Common myeloid progenitor, CD34-positive (primary cell): Measurements from ENCODE around the gene SPNS2. TPM values are rescaled to one million over a fixed set of nuclear protein-coding genes. Genes with fewer than 3 reads are reported as not detected.

ENCODE experiments used
- CTCF ChIA-PET: fragments of 350-600 bp; sonication (Branson Sonifier 250); formaldehyde crosslinking; loops from one replicate; lab custom pipeline; 2021; ENCODE audit warnings: antibody characterized with exemption; lab: Charles Lee
- POLR2A ChIA-PET: fragments of 350-600 bp; sonication (Branson Sonifier 250); formaldehyde crosslinking; loops from one replicate; lab custom pipeline; 2021; ENCODE audit warnings: antibody characterized with exemption; lab: Charles Lee
- DNase-seq, 3 donors: peaks; one replicate each; pipeline versions ENCODE4 v3.0.0 to v3.0.0-alpha.2; 2013
- H3K27ac ChIP-seq, 2 experiments: 1 replicate in 1 of 2; 2 replicates in 1 of 2; pipeline ENCODE4 v1.7.0; 2013; ENCODE audit warnings: inconsistent platforms in 2 of 2, low read length in 2 of 2, mild to moderate bottlenecking in 2 of 2, low read depth in 1 of 2, moderate library complexity in 1 of 2; ENCODE audit not compliant: severe bottlenecking in 2 of 2, insufficient read depth in 1 of 2, poor library complexity in 1 of 2
- H3K27me3 ChIP-seq, 5 experiments: replicated peaks in 2 of 5; 1 replicate in 3 of 5; 2 replicates in 2 of 5; pipeline versions ENCODE4 v1.6.1 to v1.7.0; 2013; ENCODE audit warnings: low read length in 4 of 5, mild to moderate bottlenecking in 2 of 5, moderate library complexity in 2 of 5, inconsistent platforms in 1 of 5; ENCODE audit not compliant: insufficient read depth in 5 of 5, control insufficient read depth in 4 of 5
- H3K36me3 ChIP-seq, 4 experiments: 1 replicate in 2 of 4; 2 replicates in 2 of 4; pipeline versions ENCODE4 v1.6.1 to v1.7.0; 2013; ENCODE audit warnings: low read length in 3 of 4, control low read depth in 1 of 4, mild to moderate bottlenecking in 1 of 4; ENCODE audit not compliant: control insufficient read depth in 4 of 4, insufficient read depth in 4 of 4
- H3K4me1 ChIP-seq, 4 experiments: 1 replicate in 3 of 4; 2 replicates in 1 of 4; pipeline versions ENCODE4 v1.6.1 to v1.7.1; 2013; ENCODE audit warnings: low read length in 3 of 4, mild to moderate bottlenecking in 3 of 4, control low read depth in 1 of 4, inconsistent platforms in 1 of 4, moderate library complexity in 1 of 4; ENCODE audit not compliant: control insufficient read depth in 4 of 4, insufficient read depth in 4 of 4; ENCODE audit errors: control extremely low read depth in 1 of 4
- H3K4me3 ChIP-seq, 7 experiments: 1 replicate in 4 of 7; 2 replicates in 3 of 7; pipeline versions ENCODE4 v1.5.1 to v1.7.0; 2013; ENCODE audit warnings: mild to moderate bottlenecking in 7 of 7, low read length in 6 of 7, moderate library complexity in 6 of 7, inconsistent platforms in 2 of 7, low read depth in 2 of 7, control low read depth in 1 of 7; ENCODE audit not compliant: insufficient read depth in 4 of 7, control insufficient read depth in 1 of 7; ENCODE audit errors: extremely low read depth in 1 of 7
- H3K9me3 ChIP-seq, 5 experiments: 1 replicate in 4 of 5; 2 replicates in 1 of 5; pipeline versions ENCODE4 v1.6.1 to v1.7.1; 2013; ENCODE audit warnings: low read length in 4 of 5, mild to moderate bottlenecking in 2 of 5, inconsistent platforms in 1 of 5, low read depth in 1 of 5, moderate library complexity in 1 of 5; ENCODE audit not compliant: control insufficient read depth in 4 of 5, insufficient read depth in 2 of 5; ENCODE audit errors: control extremely low read depth in 1 of 5
- WGBS: methylation state at CpG from one replicate; pipeline ENCODE4 v1.1.5; 2013; ENCODE audit not compliant: insufficient coverage; 5-methylcytosine and 5-hydroxymethylcytosine counted together
- polyA plus RNA-seq: library from polyadenylated mRNA; unstranded; fragments of 120-200 nt; gene quantifications from one replicate; pipeline ENCODE4 v1.2.1, GENCODE V29; 2013

The SPNS2 gene
- 53.7 TPM for polyA plus RNA-seq

DNA sequence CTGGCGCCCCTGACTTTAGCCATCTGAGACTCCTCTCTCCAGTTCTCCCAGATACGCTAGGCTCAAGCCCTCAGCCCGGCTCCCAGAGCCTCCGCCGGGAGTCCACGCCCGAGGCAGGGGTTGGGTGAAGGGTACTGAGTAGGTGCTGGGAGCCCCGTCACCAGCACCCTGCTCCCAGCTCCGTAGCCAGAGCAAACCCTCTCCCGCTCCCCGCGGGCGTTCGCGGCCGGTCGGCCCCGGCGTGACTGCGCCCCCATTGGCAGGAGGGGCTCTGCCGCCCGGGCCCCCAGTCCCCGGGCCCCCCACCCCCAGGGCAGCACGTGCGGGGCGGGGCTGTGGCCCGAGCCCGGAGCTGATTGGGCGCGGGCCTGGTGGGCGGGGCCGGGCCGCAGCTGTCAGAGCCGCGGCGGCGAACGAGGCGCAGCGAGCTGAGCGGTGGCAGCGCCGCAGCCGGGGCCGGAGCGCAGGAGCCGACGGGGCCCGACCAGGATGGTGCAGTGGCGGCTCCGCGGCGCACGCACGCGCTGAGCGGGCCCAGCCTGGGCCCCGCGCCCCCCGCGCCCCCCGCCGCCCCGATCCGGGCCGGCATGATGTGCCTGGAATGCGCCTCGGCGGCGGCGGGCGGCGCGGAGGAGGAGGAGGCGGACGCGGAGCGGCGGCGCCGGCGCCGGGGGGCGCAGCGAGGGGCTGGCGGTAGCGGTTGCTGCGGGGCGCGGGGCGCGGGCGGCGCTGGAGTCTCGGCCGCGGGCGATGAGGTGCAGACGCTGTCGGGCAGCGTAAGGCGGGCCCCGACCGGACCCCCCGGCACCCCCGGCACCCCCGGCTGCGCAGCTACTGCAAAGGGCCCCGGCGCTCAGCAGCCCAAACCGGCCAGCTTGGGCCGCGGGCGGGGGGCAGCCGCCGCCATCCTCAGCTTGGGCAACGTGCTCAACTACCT is at the start of gene SPNS2:
TSS of gene SPNS2 (plus strand) at position 421 of the 937 bp plus-strand sequence. CDS start at position 588, 167 bp downstream.
- H3K36me3 ChIP-seq, result peaks cover 0 to 12% (median under 1%) of the 10 kb centered on the region in 4 experiments
- no peaks in the 10 kb centered on the region for H3K9me3 ChIP-seq
- peak; percentile 70 to 81 (median 78) for DNase-seq
- H3K4me3 ChIP-seq, result peak within 1 kb of the TSS; percentile 50 to 89 (median 75)
- H3K27ac ChIP-seq, result peak within 1 kb of the TSS; percentile 75 to 78
- under 1% methylated on average over 76 of the region's 117 CpGs for WGBS
- POLR2A ChIA-PET, result interaction anchor here (0.5 to 2.9 kb wide), 8 partner anchors 10 to 133 kb away, joined by 3 to 12 read pairs (median 5); partner anchors contain the start of gene SPNS3
- no peaks in the 10 kb centered on the region for H3K27me3 ChIP-seq
- peaks cover 4 to 56% (median 48%) of the 10 kb centered on the region in 4 experiments for H3K4me1 ChIP-seq
- CTCF ChIA-PET, result interaction anchor here (1.1 to 4.3 kb wide), 7 partner anchors 10 to 77 kb away, joined by 5 to 24 read pairs (median 7); partner anchors contain the start of gene SPNS3

GRCh38 chr17:4449736-4450135 is 48.9 kb upstream of the SPNS2 start:
- Histone ChIP-seq H3K4me3 (no peak overlapping the region), H3K9me3 (no peaks in the 10 kb centered on the region), H3K27me3 (no peaks in the 10 kb centered on the region), H3K4me1 (peaks cover 0 to 30% (median 13%) of the 10 kb centered on the region in 4 experiments), H3K27ac (no peak overlapping the region), H3K36me3 (peaks cover 0 to 81% (median 12%) of the 10 kb centered on the region in 4 experiments)
- POLR2A ChIA-PET, result no interaction called here
- 49% methylated on average over 11 of the region's 11 CpGs for WGBS
- no peak for DNase-seq
- CTCF ChIA-PET, result interaction anchor here (2.3 kb wide), 1 partner anchor 28 kb away, joined by 9 read pairs; no protein-coding TSS in a partner anchor

- DNase-seq, result no peak
- H3K27ac ChIP-seq, result no peak overlapping the region
- ChIA-PET CTCF (interaction anchor here (0.8 to 2.3 kb wide), 3 partner anchors 29 to 116 kb away, joined by 3 to 9 read pairs (median 3); no protein-coding TSS in a partner anchor), POLR2A (interaction anchor here (0.6 kb wide), 1 partner anchor 19 kb away, joined by 3 read pairs; no protein-coding TSS in a partner anchor)
- no peaks in the 10 kb centered on the region for H3K27me3 ChIP-seq
- no peak overlapping the region for H3K4me3 ChIP-seq
- H3K9me3 ChIP-seq, result no peaks in the 10 kb centered on the region
- peaks cover 0 to 81% (median 15%) of the 10 kb centered on the region in 4 experiments for H3K36me3 ChIP-seq
- H3K4me1 ChIP-seq, result peaks cover 0 to 19% (median 5%) of the 10 kb centered on the region in 4 experiments
- 98% methylated on average over 11 of the region's 14 CpGs for WGBS
These were observed 47.9 kb upstream of the SPNS2 start for GRCh38 chr17:4450710-4451316.

- H3K9me3 ChIP-seq, result peaks cover 0 to 3% (median 0%) of the 10 kb centered on the region in 5 experiments
These were observed 44.7 kb upstream of the SPNS2 start for GRCh38 chr17:4453812-4454591.

DNA sequence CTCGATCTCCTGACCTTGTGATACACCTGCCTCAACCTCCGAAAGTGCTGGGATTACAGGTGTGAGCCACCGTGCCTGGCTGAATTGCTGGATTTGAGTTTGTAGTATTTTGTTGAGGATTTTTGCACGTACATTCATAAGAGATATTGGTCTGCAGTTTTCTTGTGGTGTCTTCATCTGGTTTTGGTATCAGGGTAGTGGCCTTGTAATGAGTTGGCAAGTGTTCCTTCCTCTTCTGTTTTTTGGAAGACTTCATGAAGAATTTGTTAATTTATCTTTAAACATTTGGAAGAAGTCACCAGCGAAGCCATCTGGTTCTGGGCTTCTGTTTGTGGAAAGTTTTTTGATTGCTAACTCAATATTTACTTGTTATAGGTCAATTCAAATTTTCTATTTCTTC is 38.0 kb upstream of the SPNS2 start:
- H3K4me3 ChIP-seq, result no peak overlapping the region
- WGBS, result no CpG with 5 or more reads among the region's 5 CpGs
- no peak overlapping the region for H3K27ac ChIP-seq
- DNase-seq, result peak in 2 of 3 donors; percentile 68 to 71
- CTCF ChIA-PET, result no interaction called here
- H3K9me3 ChIP-seq, result peaks cover 0 to 11% (median 3%) of the 10 kb centered on the region in 5 experiments
- no peaks in the 10 kb centered on the region for H3K27me3 ChIP-seq
- peaks cover 0 to 57% (median 21%) of the 10 kb centered on the region in 4 experiments for H3K36me3 ChIP-seq
- POLR2A ChIA-PET, result no interaction called here
- H3K4me1 ChIP-seq, result peaks cover 0 to 2% (median 0%) of the 10 kb centered on the region in 4 experiments

More at GRCh38 chr17:4453812-4454591, 44.7 kb upstream of the SPNS2 start:
- CTCF ChIA-PET, result interaction anchor here (0.5 kb wide), 1 partner anchor 10 kb away, joined by 3 read pairs; no protein-coding TSS in a partner anchor
- Histone ChIP-seq H3K4me3 (no peak overlapping the region), H3K27ac (no peak overlapping the region), H3K4me1 (peaks cover 0 to 9% (median 3%) of the 10 kb centered on the region in 4 experiments), H3K36me3 (peaks cover 0 to 74% (median 17%) of the 10 kb centered on the region in 4 experiments), H3K27me3 (no peaks in the 10 kb centered on the region)
- no peak for DNase-seq
- POLR2A ChIA-PET, result no interaction called here
- WGBS, result 89% methylated on average over 7 of the region's 9 CpGs

GRCh38 chr17:4463818-4464476 is 34.7 kb upstream of the SPNS2 start:
- Histone ChIP-seq H3K36me3 (peaks cover 0 to 47% (median 16%) of the 10 kb centered on the region in 4 experiments), H3K27me3 (no peaks in the 10 kb centered on the region), H3K4me1 (peaks cover 0 to 2% (median 0%) of the 10 kb centered on the region in 4 experiments), H3K27ac (no peak overlapping the region), H3K9me3 (peaks cover 0 to 8% (median 3%) of the 10 kb centered on the region in 5 experiments), H3K4me3 (no peak overlapping the region)
- ChIA-PET CTCF (interaction anchor here (0.7 to 1.3 kb wide), 2 partner anchors 43 to 46 kb away, joined by 3 read pairs; no protein-coding TSS in a partner anchor), POLR2A (no interaction called here)
- DNase-seq, result no peak
- WGBS, result 89% methylated on average over 9 of the region's 10 CpGs
